Transverse colon (tissue), 3 donors: ENCODE results near the gene SLC24A1.

ENCODE experiments used
- POLR2A ChIP-seq: fragments of 450-650 bp; IDR thresholded peaks from one replicate; pipeline ENCODE4 v1.6.1; 2016; ENCODE audit warnings: antibody characterized with exemption, mild to moderate bottlenecking, moderate library complexity
- TF ChIP-seq, protein P1 (sequence below), 5 experiments: fragments of 200-600 bp in 3 of 5; fragments of 450-650 bp in 2 of 5; sonication (generic) in 3 of 5; IDR thresholded peaks; 1 replicate in 2 of 5; 2 replicates in 3 of 5; pipeline ENCODE4 v1.5.1; 2016 to 2017; ENCODE audit warnings: antibody characterized with exemption in 5 of 5, inconsistent platforms in 3 of 5, mild to moderate bottlenecking in 2 of 5, moderate library complexity in 1 of 5

DNA sequence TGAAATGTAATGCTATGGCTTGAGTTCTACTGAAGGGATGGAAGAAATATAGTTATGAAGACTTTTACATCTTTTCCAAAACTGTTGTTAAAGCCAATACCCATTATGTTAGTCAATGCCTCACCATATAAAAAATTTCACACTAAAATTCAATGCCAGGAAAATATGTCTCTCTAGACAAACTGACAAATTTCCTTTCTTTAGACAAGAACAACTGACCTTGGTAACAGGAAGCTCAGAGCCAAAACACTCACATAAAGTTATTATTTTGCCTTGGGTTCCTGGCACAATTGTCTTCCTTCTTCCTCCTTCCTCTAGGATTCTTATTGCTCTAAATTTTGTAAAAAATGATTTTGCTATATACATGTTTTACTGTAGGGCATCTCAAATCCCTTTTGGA is 37.5 kb upstream of the SLC24A1 start:
- TF ChIP-seq, protein P1, sequence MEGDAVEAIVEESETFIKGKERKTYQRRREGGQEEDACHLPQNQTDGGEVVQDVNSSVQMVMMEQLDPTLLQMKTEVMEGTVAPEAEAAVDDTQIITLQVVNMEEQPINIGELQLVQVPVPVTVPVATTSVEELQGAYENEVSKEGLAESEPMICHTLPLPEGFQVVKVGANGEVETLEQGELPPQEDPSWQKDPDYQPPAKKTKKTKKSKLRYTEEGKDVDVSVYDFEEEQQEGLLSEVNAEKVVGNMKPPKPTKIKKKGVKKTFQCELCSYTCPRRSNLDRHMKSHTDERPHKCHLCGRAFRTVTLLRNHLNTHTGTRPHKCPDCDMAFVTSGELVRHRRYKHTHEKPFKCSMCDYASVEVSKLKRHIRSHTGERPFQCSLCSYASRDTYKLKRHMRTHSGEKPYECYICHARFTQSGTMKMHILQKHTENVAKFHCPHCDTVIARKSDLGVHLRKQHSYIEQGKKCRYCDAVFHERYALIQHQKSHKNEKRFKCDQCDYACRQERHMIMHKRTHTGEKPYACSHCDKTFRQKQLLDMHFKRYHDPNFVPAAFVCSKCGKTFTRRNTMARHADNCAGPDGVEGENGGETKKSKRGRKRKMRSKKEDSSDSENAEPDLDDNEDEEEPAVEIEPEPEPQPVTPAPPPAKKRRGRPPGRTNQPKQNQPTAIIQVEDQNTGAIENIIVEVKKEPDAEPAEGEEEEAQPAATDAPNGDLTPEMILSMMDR (IDR thresholded peaks at IDR 0.05) = no peak
- no peak for TF ChIP-seq POLR2A
